Fibroblast of lung (primary cell): Measurements from ENCODE around the gene OMD.

Source experiments
- EZH2 ChIP-seq: IDR thresholded peaks from 2 replicates; pipeline ENCODE4 v1.5.1; 2012; ENCODE audit warnings: low read length, control low read depth, mild to moderate bottlenecking; ENCODE audit errors: missing control alignments
- TF ChIP-seq, protein P1 (sequence below), 2 donors: IDR thresholded peaks in 1 of 2; conservative IDR thresholded peaks in 1 of 2; 1 replicate in 1 of 2; 2 replicates in 1 of 2; pipeline ENCODE4 v1.5.1; 2011 to 2012; ENCODE audit warnings: low read length in 2 of 2, control low read depth in 1 of 2, inconsistent platforms in 1 of 2, low read depth in 1 of 2, mild to moderate bottlenecking in 1 of 2

DNA sequence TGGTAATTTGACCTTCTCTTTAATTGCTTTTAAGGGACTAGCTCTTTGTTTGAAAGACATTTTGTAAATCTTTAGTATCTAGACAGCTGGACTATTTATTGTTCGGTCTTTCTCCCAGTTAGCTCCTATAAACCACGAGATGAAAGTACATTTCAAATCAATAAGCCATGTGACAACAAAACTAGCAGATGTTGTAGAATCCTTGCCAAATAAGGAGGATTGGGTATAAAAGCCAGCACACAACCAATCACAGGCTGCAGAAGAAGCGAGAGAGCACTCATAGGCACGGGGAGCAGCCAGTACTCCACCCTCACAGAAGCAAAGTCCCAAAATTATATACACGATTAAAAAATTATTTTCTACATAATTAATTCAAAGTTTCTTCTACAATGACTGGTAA is 8.1 kb upstream of the OMD start:
- TF ChIP-seq, protein P1, sequence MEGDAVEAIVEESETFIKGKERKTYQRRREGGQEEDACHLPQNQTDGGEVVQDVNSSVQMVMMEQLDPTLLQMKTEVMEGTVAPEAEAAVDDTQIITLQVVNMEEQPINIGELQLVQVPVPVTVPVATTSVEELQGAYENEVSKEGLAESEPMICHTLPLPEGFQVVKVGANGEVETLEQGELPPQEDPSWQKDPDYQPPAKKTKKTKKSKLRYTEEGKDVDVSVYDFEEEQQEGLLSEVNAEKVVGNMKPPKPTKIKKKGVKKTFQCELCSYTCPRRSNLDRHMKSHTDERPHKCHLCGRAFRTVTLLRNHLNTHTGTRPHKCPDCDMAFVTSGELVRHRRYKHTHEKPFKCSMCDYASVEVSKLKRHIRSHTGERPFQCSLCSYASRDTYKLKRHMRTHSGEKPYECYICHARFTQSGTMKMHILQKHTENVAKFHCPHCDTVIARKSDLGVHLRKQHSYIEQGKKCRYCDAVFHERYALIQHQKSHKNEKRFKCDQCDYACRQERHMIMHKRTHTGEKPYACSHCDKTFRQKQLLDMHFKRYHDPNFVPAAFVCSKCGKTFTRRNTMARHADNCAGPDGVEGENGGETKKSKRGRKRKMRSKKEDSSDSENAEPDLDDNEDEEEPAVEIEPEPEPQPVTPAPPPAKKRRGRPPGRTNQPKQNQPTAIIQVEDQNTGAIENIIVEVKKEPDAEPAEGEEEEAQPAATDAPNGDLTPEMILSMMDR (conservative IDR thresholded peaks at IDR 0.05 in 1 of 2, IDR thresholded peaks at IDR 0.05 in 1 of 2; ENCODE audit: low read depth in 1 of 2, low read length in 2 of 2) = no peak
- no peak for TF ChIP-seq EZH2
